ENCODE measurements around the gene CALR3.
"Not testable (repeated sequence)": the region's sequence is repeated elsewhere in the genome, so short reads cannot be mapped to it uniquely, and the experiment has no call there.

The CALR3 gene

GRCh38 chr19:16497042-16497441 is 1.1 kb upstream of the CALR3 start:
- no peak for DNase-seq (ENCODE audit: low spot score)

- DNase-seq (ENCODE audit: low spot score): no peak
Measured at GRCh38 chr19:16496613-16496983, 631 bp upstream of the CALR3 start.

DNA sequence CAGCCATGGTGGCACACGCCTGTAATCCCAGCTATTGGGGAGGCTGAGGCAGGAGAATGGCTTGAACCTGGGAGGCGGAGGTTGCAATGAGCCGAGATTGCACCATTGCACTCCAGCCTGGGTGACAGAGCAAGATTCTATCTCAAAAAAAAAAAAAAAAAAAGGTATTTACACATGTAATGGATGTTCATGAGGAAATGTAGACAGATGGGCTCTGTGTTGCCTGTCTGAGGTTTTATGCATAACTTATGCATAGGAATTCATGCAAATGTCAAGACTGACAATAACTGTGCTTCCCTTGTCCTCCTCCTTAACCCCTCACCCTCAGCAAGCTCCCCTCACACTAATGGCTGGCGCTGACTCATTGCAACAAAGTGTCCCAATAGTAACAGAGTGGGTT is 9.5 kb downstream of the CALR3 start:
- not testable (repeated sequence) for DNase-seq (ENCODE audit: low spot score)

DNA sequence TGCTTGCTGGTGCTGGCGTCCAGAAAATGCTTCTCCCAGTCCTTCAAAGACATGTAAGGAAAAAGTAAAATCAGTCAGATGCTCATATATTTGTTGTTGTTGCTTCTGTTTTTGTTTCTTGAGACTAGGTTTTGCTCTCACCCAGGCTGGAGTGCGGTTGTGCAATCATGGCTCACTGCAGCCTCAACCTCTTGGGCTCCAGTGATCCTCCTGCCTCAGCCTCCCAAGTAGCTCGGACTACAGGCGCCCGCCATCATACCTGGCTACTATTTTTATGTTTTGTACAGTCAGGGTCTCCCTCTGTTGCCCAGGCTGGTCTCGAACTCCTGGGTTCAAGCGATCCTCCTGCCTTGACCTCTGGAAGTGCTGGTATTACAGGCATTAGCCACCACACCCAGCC is 13.2 kb downstream of the CALR3 start:
- DNase-seq (ENCODE audit: low spot score): no peak

- no peak for DNase-seq (ENCODE audit: low spot score)
Measured at GRCh38 chr19:16477311-16477710, 18.7 kb downstream of the CALR3 start.

DNA sequence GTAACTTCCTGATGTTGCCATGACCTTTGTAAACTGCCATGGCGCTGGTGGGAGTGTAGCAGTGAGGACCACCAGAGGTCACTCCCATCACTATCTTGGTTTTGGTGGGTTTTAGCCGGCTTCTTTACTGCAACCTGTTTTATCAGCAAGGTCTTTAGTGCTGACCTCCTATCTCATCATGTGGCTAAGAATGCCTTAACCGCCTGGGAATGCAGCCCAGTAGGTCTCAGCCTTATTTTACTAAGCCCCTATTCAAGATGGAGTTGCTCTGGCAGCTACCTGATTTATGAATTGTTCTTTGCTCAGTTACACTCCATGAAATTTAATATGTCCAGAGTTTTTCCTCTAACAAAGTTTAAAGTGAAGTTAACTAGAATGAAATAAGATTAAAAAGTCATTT is 19.6 kb downstream of the CALR3 start:
- no peak for DNase-seq (ENCODE audit: low spot score)

- no peak for DNase-seq (ENCODE audit: low spot score)
Measured at GRCh38 chr19:16473875-16474392, 22.0 kb downstream of the CALR3 start.

DNA sequence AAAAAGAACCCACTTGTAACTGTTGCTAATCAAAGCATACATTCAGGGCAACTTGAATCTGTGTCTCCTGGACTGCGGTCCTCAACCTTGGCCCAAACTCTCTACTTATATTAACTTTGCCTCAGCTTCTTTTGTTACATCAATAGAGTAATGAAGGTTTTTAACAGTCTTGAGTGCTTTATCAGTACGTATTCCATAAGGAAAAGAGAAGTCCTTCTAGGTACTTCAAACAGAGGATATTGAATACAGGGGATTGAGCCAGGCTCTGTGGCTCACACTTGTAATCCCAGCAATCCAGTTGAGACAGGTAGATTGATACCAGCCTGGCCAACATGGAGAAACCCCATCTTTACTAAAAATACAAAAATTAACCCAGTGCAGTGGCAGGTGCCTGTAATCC is 23.0 kb downstream of the CALR3 start:
- DNase-seq (ENCODE audit: low spot score): no peak

DNA sequence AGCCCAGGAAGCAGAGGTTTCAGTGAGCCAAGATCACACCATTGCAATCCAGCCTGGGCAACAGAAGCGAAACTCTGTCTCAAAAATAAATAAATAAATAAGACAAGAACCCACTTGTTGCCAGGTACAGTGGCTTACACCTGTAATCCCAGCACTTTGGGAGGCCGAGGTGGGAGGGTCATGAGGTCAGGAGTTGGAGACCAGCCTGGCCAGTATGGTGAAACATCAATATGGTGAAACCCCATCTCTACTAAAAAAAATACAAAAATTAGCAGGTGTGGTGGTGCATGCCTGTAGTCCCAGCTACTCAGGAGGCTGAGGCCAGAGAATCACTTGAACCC is 23.4 kb downstream of the CALR3 start:
- not testable (repeated sequence) for DNase-seq (ENCODE audit: low spot score)

GRCh38 chr19:16470911-16471811 is 24.8 kb downstream of the CALR3 start:
- no peak for DNase-seq (ENCODE audit: low spot score)

- DNase-seq (ENCODE audit: low spot score): no peak
Measured at GRCh38 chr19:16470541-16470910, 25.4 kb downstream of the CALR3 start.

DNA sequence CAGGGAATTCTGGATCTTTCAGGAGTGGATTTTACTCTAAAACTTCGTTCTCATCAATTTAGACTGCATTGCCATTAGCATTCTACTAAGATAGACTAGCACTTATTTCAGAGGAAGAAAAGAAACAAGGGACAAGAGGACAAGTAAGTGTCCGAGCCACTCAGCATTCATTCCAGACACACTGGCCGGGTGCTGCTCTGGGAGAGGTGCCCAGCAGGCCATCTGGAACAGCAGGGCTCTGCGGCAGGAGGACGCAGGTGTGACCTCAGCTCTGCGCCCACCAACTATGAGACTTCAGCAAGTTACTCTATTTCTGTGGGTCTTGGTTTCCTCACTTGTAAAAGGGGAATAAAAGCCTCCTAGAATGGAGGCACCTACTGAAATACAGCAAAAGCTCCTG is 28.4 kb downstream of the CALR3 start:
- DNase-seq (ENCODE audit: low spot score): no peak

DNA sequence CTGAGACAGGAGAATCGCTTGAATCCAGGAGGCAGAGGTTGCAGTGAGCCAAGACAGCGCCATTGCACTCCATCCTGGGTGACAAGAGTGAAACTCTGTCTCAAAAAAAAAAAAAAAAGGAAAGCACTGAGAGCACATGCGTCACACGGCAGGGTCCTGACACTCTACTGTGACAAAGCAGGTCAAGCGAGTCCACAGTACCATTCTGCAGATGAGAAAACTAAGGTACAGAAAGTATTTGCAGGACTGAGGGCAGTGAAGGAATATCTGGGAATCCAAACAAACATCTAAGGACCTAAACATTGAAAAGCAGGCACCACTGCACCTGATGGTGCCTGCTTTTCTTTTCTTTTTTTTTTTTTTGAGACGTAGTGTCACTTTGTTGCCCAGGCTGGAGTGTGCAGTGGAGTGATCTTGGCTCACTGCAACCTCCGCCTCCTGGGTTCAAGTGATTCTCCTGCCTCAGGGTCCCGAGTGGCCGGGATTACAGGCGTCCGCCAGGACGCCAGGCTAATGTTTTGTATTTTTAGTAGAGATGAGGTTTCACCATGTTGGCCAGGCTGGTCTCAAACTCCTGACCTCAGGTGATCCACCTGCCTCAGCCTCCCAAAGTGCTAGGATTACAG is 29.1 kb downstream of the CALR3 start:
- DNase-seq (ENCODE audit: low spot score): not testable (repeated sequence)

GRCh38 chr19:16465239-16465638 is 30.7 kb downstream of the CALR3 start:
- DNase-seq (ENCODE audit: low spot score): no peak

GRCh38 chr19:16463991-16464575 is 31.9 kb downstream of the CALR3 start:
- DNase-seq (ENCODE audit: low spot score): no peak

DNA sequence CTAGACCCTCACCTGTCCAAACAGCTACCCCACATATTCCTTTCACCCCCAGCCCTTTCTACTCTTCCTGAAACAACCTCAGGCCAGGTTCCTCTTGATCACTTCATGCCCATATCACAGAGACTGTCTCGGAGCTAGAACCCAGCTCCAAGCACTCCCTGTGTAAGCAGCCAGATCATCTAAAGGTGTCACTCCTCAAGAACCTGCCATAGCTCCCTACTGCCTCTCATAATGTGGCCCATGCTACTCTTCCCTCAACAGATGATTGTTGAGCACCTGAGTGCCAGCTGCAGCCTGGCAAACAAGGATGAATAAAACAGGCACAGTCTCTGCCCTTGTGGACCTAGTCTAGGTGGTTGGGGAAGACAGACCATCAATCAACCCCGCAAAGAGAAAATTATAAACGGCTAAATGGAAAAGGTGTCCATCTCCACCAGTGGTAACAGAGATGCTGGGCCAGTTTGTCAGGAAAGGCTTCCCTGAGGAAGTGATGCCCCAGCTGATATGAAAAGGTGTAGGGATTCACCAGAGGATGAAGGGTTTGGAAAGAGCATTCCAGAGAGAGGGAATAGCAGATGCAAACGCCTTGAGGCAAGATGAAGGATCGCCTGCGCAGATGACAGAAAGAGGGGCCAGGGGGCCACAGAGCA is 32.5 kb downstream of the CALR3 start:
- DNase-seq (ENCODE audit: low spot score): no peak

DNA sequence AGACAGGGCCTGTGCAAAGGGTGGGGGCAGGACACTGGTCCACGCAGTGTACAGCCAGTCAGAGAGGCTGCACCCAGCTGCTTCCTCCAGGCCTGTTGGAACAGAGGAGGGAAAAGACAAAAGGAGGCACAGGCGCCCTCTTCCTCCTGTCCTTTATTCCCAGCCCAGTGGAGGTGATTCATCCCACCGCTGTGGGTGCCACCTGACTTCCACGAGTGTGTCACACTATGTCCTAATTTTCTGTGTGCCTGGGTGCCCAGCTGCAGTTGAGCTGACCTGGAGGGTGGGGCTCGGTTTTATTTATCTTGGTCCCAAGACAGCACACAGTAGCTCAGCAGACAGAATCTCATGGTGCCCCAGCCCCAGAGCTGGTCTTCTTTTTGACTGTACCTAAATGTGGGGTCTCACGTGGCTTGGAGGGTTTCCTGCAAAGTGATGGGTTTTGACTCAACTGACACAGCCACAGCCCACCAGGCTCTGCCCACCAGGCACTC is 33.2 kb downstream of the CALR3 start:
- no peak for DNase-seq (ENCODE audit: low spot score)

- DNase-seq (ENCODE audit: low spot score): no peak
Measured at GRCh38 chr19:16461630-16462051, 34.3 kb downstream of the CALR3 start.

- no peak for DNase-seq (ENCODE audit: low spot score)
Measured at GRCh38 chr19:16460454-16460853, 35.5 kb downstream of the CALR3 start.

GRCh38 chr19:16459680-16460079 is 36.3 kb downstream of the CALR3 start:
- no peak for DNase-seq (ENCODE audit: low spot score)

- DNase-seq (ENCODE audit: low spot score): no peak
Measured at GRCh38 chr19:16458391-16459341, 37.3 kb downstream of the CALR3 start.
